HL-60 (cell line): ENCODE results near the gene CMTM5.

Experiments
- CTCF ChIP-seq: IDR thresholded peaks from one replicate; pipeline ENCODE4 v1.5.1; 2011; ENCODE audit warnings: low read length, control low read depth, inconsistent platforms; ENCODE audit not compliant: insufficient read depth
- POLR2AphosphoS5 ChIP-seq: IDR thresholded peaks from 2 replicates; pipeline ENCODE4 v1.6.1; 2012; ENCODE audit warnings: low read depth
- REST ChIP-seq: IDR thresholded peaks from 2 replicates; pipeline ENCODE4 v1.6.1; 2012; ENCODE audit warnings: low read depth; ENCODE audit not compliant: insufficient replicate concordance

GRCh38 chr14:23354990-23355389, 21.9 kb upstream of the CMTM5 start:
- TF ChIP-seq POLR2AphosphoS5 (no peak), REST (no peak), CTCF (no peak)
